ENCODE results near the gene TWF2.

Gene TWF2

GRCh38 chr3:52190294-52191074 is 48.5 kb downstream of the TWF2 start:
- FAIRE-seq (no peak), DNase-seq (ENCODE audit: extremely low spot score, insufficient read length, low read depth) (no peak)

DNA sequence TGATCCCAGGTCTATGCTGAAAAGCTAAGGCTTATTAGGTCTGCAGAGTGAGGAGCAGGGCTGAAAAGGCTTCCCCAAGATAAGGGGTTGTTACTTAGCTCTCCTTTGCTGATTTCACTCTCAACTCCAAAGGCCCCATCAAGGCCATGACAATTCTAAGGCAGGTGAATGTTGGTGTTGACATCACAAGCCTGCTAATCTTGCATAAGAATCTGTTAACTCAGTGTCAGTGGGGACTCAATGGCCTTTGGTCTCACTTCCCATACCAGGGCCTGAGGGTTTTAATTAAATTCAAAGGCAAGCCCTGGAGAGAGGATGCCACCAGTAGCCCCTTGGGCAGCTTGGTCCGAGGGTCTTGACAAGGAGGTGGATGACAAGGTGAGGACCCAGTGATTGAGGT is 50.4 kb downstream of the TWF2 start:
- FAIRE-seq (no peak), DNase-seq (ENCODE audit: extremely low spot score, insufficient read length, low read depth) (no peak)

- DNase-seq (ENCODE audit: extremely low spot score, insufficient read length, low read depth) (no peak), FAIRE-seq (no peak)
These were observed 52.2 kb downstream of the TWF2 start for GRCh38 chr3:52186729-52187128.

- FAIRE-seq, result no peak
- no peak for DNase-seq (ENCODE audit: extremely low spot score, insufficient read length, low read depth)
These were observed 53.1 kb downstream of the TWF2 start for GRCh38 chr3:52185837-52186236.

DNA sequence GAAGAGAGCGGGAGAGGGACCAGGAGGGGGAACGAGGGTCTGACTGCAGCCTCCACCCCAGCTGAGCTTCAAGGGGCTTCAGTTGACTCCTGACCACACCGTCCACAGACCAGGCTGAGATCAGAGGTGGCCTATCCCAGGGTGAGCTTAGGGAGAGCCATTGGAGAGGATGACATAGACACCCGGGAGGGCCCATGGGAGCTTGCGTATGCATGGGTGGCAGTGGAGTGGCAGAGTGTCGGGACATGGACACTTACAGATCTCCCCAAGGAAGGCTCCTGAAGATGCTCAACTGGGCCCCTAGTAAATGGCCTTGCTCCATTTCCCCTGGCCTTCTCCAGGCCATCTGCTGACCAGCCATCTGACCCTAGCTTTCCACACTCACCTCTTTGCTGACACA is 53.6 kb downstream of the TWF2 start:
- DNase-seq (ENCODE audit: extremely low spot score, insufficient read length, low read depth), result no peak
- FAIRE-seq, result no peak

GRCh38 chr3:52184690-52185089 is 54.3 kb downstream of the TWF2 start:
- DNase-seq (ENCODE audit: extremely low spot score, insufficient read length, low read depth) (no peak), FAIRE-seq (no peak)

- FAIRE-seq, result no peak
- no peak for DNase-seq (ENCODE audit: extremely low spot score, insufficient read length, low read depth)
These were observed 55.0 kb downstream of the TWF2 start for GRCh38 chr3:52183786-52184445.

GRCh38 chr3:52182691-52183090 is 56.3 kb downstream of the TWF2 start:
- DNase-seq (ENCODE audit: extremely low spot score, insufficient read length, low read depth) (no peak), FAIRE-seq (no peak)

- DNase-seq (ENCODE audit: extremely low spot score, insufficient read length, low read depth) (no peak), FAIRE-seq (no peak)
These were observed 56.8 kb downstream of the TWF2 start for GRCh38 chr3:52182196-52182595.

DNA sequence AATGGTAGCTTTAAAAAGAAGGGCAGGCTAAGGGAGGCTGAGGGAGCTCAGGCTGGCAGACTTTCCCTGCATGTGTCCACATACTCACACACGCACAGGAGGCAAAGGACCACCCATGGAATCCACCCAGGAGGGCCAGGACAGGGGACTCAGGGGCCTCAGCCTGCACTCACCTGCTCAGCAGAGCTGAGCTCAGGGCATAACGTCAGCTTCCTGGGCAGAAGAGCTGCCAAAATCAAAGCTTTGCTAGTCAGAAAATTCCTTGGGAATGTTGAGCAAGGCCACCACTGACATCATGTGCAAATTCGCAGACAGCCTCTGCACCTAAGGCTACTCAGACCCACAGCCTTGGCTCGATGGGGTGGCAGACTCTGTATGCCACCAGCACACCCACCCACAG is 57.4 kb downstream of the TWF2 start:
- FAIRE-seq (no peak), DNase-seq (ENCODE audit: extremely low spot score, insufficient read length, low read depth) (no peak)

All from GM18507 (cell line).